Fibroblast of the aortic adventitia (primary cell): ENCODE measurements around the gene RUNX2. TPM values are rescaled to one million over a fixed set of nuclear protein-coding genes. Genes with fewer than 3 reads are reported as not detected.
A peak's percentile ranks its signal among the peaks of the same experiment; 100 is the strongest.

Experiments
- DNase-seq: peaks from one replicate; pipeline ENCODE4 v3.0.0-alpha.2; 2010; ENCODE audit warnings: low read depth
- H3K4me3 ChIP-seq: 2 replicates; pipeline ENCODE4 v1.5.1; 2011; ENCODE audit warnings: low read depth, mild to moderate bottlenecking, control low read depth, low read length, moderate library complexity
- CTCF ChIP-seq: IDR thresholded peaks from 2 replicates; pipeline ENCODE4 v1.5.1; 2011; ENCODE audit warnings: mild to moderate bottlenecking, low read length, control low read depth, inconsistent platforms; ENCODE audit not compliant: insufficient read depth
- total RNA-seq: library from RNA; depleted of rRNA; stranded (reverse); fragments of >200 nt; gene quantifications from 2 replicates; pipeline ENCODE4 v1.2.3, GENCODE V29; 2012; ENCODE audit warnings: low replicate concordance

The RUNX2 gene
- total RNA-seq, 1 donor, result 5.8 TPM

GRCh38 chr6:45689926-45690615, 361.9 kb downstream of the RUNX2 start:
- no peak for TF ChIP-seq CTCF
- no peak for DNase-seq
- no peak overlapping the region for H3K4me3 ChIP-seq

DNA sequence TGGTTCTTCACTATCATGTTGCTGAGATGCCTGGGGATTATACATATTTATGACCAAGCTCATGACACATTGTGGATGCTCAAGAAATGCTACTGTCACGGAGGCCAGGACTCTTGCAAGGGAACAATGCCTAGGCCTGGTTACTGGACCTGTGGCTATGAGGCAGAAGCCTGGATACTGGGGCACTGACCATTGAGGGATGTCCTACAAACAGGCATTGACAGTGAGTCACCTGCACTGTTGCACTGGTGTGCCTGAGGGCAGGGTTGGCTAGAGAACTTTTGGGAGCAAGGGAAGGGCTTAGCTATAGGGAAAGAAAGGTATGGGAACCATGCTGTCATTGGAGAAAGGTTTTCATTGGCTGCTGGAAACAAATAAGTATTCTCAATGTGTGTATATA, 362.7 kb downstream of the RUNX2 start:
- no peak for DNase-seq
- TF ChIP-seq CTCF, result no peak
- H3K4me3 ChIP-seq, result no peak overlapping the region

DNA sequence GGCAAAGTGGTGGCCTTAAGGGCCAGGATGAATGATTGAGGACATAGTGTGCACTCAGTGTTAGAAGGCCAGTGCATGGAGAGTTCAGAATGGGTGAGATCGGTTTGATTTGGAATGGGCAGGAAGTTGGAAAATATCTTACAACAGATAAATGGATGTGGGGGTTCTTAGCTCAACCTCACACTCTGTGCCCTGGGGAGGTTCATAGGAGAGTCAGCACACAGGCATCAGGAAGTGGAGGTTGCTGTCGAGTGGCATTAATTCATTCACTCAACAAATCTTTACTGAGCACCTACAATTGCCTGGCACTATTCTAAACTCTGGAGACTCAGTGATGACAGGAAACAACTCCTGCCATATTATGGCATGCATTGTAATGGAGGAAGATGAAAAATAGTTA, 363.3 kb downstream of the RUNX2 start:
- TF ChIP-seq CTCF, result no peak
- H3K4me3 ChIP-seq, result no peak overlapping the region
- DNase-seq, result no peak

- H3K4me3 ChIP-seq, result no peak overlapping the region
- no peak for DNase-seq
- TF ChIP-seq CTCF, result no peak
Observed at GRCh38 chr6:45692021-45692420, 363.9 kb downstream of the RUNX2 start.

- no peak overlapping the region for H3K4me3 ChIP-seq
- no peak for TF ChIP-seq CTCF
- no peak for DNase-seq
Observed at GRCh38 chr6:45696738-45697137, 368.6 kb downstream of the RUNX2 start.

DNA sequence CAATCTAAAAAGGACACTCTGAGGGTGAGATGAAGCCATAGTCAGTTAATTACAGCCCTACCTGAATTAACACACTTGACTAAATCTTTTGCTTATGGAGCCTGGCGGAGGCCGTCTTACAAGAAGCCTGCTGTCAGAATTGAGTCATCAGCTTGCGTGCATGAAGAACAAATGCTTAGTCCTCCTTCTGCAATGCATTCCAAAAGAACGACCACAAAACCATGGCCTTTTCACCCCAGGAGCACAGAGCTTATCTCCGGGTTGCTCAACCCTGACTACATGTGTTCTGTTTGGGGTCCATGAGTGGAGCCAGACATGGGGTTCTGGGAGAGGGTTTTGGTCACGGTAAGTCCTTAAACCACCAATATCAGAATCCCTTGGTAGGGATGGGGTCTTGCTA, 369.5 kb downstream of the RUNX2 start:
- no peak overlapping the region for H3K4me3 ChIP-seq
- TF ChIP-seq CTCF, result no peak
- DNase-seq, result peak; percentile 99

DNA sequence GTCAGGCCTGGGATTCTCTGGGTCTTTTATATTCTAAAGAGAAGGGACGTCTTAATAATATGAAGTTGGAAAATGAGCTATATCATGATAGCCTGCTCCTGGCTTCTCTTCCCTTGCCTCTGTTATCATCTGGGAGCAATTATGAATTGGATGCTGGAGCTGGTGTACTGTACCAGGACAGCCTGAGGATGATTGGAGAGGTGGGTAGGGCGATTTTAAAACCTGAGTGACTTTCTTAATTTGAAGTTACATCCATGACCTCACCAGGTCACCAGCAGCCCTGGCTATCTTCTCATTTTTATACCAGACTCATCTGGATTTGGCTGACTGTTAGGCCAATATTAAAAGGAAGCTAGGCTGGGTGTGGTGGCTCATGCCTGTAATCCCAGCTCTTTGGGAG, 369.9 kb downstream of the RUNX2 start:
- peak; percentile 91 for DNase-seq
- no peak for TF ChIP-seq CTCF
- H3K4me3 ChIP-seq, result no peak overlapping the region
